ENCODE measurements around the gene GPX4. TPM values are rescaled to one million over a fixed set of nuclear protein-coding genes. Genes with fewer than 3 reads are reported as not detected.

GPX4 gene
- total and polyA plus RNA-seq, 2 donors (not counting 1 experiment from before 2014, with no cell fraction given), result 213 to 317 TPM

DNA sequence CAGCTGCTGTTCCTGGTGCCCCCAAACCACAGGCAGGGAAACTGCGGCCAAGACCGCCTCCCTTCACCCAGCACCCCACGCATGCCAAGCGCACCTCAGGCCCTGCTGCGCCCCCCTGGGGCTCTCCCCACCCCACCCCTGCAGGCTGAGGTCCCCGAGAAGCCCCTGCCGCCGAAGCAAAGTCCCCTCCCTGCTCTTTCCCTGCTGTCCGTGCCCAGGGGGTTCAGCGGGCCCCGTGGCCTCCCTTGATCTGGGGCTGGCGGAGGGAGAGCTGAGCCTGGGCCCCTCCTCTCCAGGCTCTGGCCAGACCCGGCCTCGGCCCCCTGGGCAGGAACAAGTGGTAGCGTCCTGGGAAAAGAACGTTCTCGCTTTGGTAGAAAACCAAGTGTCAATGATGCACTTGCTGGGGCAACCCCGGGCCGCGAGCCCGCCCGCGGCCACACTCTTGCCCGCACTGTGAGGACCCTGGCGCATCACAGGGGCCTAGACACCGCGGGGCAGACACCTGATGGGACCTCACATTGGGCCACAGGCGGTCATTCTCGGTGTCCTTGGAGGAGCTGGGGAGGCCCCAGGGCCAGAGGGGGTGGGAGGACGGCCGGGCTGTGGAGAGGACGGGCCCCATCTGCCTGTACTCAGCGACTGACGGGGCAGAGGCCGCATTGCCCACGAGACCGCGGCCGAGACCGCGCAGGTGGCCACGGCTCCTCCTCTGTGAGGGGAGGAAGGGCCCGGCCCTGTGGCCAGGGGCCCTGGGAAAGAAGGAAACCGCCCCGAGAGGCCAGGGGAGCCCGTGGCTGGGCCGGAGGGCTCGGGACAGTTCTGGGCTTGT lies 29.0 kb downstream of the GPX4 start:
- Mint-ChIP-seq H3K27me3 (no peaks in the 10 kb centered on the region), H3K4me3 (peak overlapping the region; percentile 90), H3K27ac (peak overlapping the region; percentile 93), H3K4me1 (peaks cover 38% of the 10 kb centered on the region), H3K9me3 (ENCODE audit: insufficient read depth) (no peaks in the 10 kb centered on the region)
- TF ChIP-seq EZH2 (IDR thresholded peaks at IDR 0.05; ENCODE audit: borderline replicate concordance, insufficient read depth, low read depth, low read length, poor library complexity, severe bottlenecking) (no peak), CTCF (IDR thresholded peaks at IDR 0.05) (no peak)
- intact Hi-C loops (cut with micrococcal nuclease), result loop anchor here (1.0 to 5.0 kb wide), 4 partner anchors 20 to 109 kb away; partner anchors contain the start of genes ATP5F1D and SBNO2
- ChIA-PET CTCF (interaction anchor here (0.7 to 1.7 kb wide), 5 partner anchors 19 to 275 kb away, joined by 3 to 9 read pairs (median 3); no protein-coding TSS in a partner anchor), POLR2A (interaction anchor here (0.5 to 1.9 kb wide), 6 partner anchors 41 to 873 kb away, joined by 3 to 6 read pairs (median 4); partner anchors contain the start of genes CIRBP and SBNO2)
- Histone ChIP-seq H4K20me1 (ENCODE audit: control insufficient read depth, insufficient read depth, low read length, poor library complexity, severe bottlenecking) (peaks cover 50% of the 10 kb centered on the region), H3K9me3 (ENCODE audit: control extremely low read depth in 1 of 3, control insufficient read depth in 2 of 3, insufficient read depth in 1 of 3, low read length in 2 of 3) (peaks cover 0 to 5% (median 0%) of the 10 kb centered on the region in 3 donors), H3K9ac (ENCODE audit: low read length) (peak overlapping the region; percentile 87), H3K4me3 (ENCODE audit: control extremely low read depth in 1 of 5, extremely low read depth in 1 of 5, insufficient read depth in 1 of 5, low read depth in 2 of 5, low read length in 4 of 5) (peak overlapping the region; percentile 41 to 92 (median 78)), H2AFZ (ENCODE audit: insufficient read depth, low read depth, low read length, poor library complexity, severe bottlenecking) (peak overlapping the region; percentile 79), H3K79me2 (ENCODE audit: control insufficient read depth, insufficient read depth, low read length) (peaks cover 74% of the 10 kb centered on the region), H3K27ac (ENCODE audit: low read length in 2 of 2) (peak overlapping the region; percentile 78 to 89), H3K4me2 (replicated peaks; ENCODE audit: low read depth, low read length, poor library complexity, severe bottlenecking) (peak overlapping the region; percentile 95), H3K36me3 (replicated peaks in 1 of 2; ENCODE audit: control extremely low read depth in 1 of 2, control insufficient read depth in 1 of 2, extremely low read depth in 1 of 2, insufficient read depth in 2 of 2, low read length in 1 of 2) (peaks cover 0 to 4% of the 10 kb centered on the region in 2 experiments), H3K27me3 (replicated peaks in 1 of 4; ENCODE audit: control extremely low read depth in 1 of 4, control insufficient read depth in 3 of 4, insufficient read depth in 4 of 4, low read length in 3 of 4) (no peaks in the 10 kb centered on the region), H3K4me1 (ENCODE audit: control insufficient read depth in 2 of 2, insufficient read depth in 2 of 2, low read length in 2 of 2) (peaks cover 42 to 58% of the 10 kb centered on the region in 2 donors)
- 18% methylated on average over 48 of the region's 48 CpGs for WGBS (ENCODE audit: insufficient coverage)
- peak; percentile 61 for DNase-seq
- no peak for ATAC-seq (ENCODE audit: low read depth)
